HEK293T (cell line): ENCODE data around the gene SMC1A.

Experiments used
- ARNT ChIP-seq: fragments of 450-650 bp; IDR thresholded peaks from 2 replicates; pipeline ENCODE4 v1.6.1; 2017; ENCODE audit warnings: mild to moderate bottlenecking
- BHLHE40 ChIP-seq: fragments of 450-650 bp; IDR thresholded peaks from 2 replicates; pipeline ENCODE4 v1.6.1; 2016; ENCODE audit warnings: mild to moderate bottlenecking, moderate library complexity, borderline replicate concordance
- FOXM1 ChIP-seq: fragments of 450-650 bp; IDR thresholded peaks from 2 replicates; pipeline ENCODE4 v1.6.1; 2017; ENCODE audit warnings: mild to moderate bottlenecking, borderline replicate concordance
- HDGF ChIP-seq: fragments of 450-650 bp; IDR thresholded peaks from 2 replicates; pipeline ENCODE4 v1.6.1; 2017; ENCODE audit warnings: antibody characterized with exemption, borderline replicate concordance
- PKNOX1 ChIP-seq: fragments of 450-650 bp; IDR thresholded peaks from 2 replicates; pipeline ENCODE4 v1.6.1; 2016
- SP1 ChIP-seq: fragments of 450-650 bp; IDR thresholded peaks from 2 replicates; pipeline ENCODE4 v1.6.1; 2017
- SUZ12 ChIP-seq: fragments of 450-650 bp; IDR thresholded peaks from 2 replicates; pipeline ENCODE4 v1.6.1; 2016; ENCODE audit warnings: mild to moderate bottlenecking

GRCh38 chrX:53421772-53422085, 725 bp downstream of the SMC1A start:
- TF ChIP-seq FOXM1 (no peak), HDGF (no peak), SP1 (no peak), SUZ12 (no peak), BHLHE40 (no peak), ARNT (no peak), PKNOX1 (no peak)
